ENCODE measurements around the gene CLASP1. TPM values are rescaled to one million over a fixed set of nuclear protein-coding genes. Genes with fewer than 3 reads are reported as not detected.

Gene CLASP1
- total RNA-seq (10 to 100 TPM; 52.9 to 90.6 (median 76.4) TPM), polyA plus RNA-seq (10 to 100 TPM; 10.1 to 16.5 TPM)
- long read RNA-seq, donor 1, partial matches to known transcripts: 13 of 33 reads
- long read RNA-seq, donor 1, other reads (novel, unspliced or antisense): 20 of 33 reads
- long read RNA-seq, donor 2, partial matches to known transcripts: 20 of 42 reads
- long read RNA-seq, donor 2, other reads (novel, unspliced or antisense): 22 of 42 reads
- long read RNA-seq, donor 3, partial matches to known transcripts: 33 of 67 reads
- long read RNA-seq, donor 3, other reads (novel, unspliced or antisense): 34 of 67 reads

- peak within 1 kb of the TSS; percentile 86 to 100 (median 96) for H3K27ac ChIP-seq
- intact Hi-C loops (cut with DNase I): loop anchor here (1.0 to 10.0 kb wide), 10 partner anchors 37 to 119 kb away; partner anchors contain the start of gene RNU4ATAC (in 6 of the 10)
- ATAC-seq (peak; percentile 41 to 85 (median 67)), DNase-seq (no peak)
- H3K4me1 ChIP-seq: peaks cover 8 to 74% (median 60%) of the 10 kb centered on the region in 9 donors
- no peaks in the 10 kb centered on the region for H3K9me3 ChIP-seq
- peaks cover 0 to 12% (median 0%) of the 10 kb centered on the region in 9 donors for H3K36me3 ChIP-seq
- WGBS, 2 donors: 0 to 1% methylated on average over 36 of the region's 36 CpGs
- no peaks in the 10 kb centered on the region for H3K27me3 ChIP-seq
- peak within 1 kb of the TSS; percentile 62 to 96 (median 90) for H3K4me3 ChIP-seq
- TF ChIP-seq CTCF (IDR thresholded peaks at IDR 0.05): no peak
These were observed at the start of gene CLASP1 for GRCh38 chr2:121649149-121649595. CLASP1 (minus strand) TSS chr2:121649462; CDS start chr2:121605895, 43,567 bp downstream.

DNA sequence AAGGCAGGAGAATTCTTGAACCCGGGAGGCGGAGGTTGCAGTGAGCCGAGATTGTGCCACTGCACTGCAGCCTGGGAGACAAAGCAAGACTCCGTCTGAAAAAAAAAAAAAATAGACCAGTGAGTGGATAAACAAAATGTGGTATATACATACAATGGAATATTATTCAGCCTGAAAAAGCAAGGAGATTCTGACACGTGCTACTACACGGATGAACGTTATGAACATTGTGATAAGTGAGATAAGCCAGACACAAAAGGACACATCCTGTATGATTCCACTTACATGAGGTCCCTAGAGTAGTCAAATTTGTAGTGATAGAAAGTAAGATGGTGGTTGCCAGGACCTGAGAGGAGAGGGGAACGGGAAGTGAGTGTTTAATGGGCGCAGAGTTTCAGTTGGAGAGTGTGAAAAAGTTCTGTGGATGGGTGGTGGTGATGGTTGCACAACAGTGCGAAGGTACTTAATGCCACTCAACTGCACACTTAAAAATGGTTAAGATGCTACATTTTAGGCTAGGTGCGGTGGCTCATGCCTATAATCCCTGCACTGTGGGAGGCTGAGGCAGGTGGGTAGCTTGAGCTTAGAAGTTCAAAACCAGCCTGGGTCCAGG is 49.2 kb upstream of the CLASP1 start:
- H3K27me3 ChIP-seq: no peaks in the 10 kb centered on the region
- TF ChIP-seq CTCF (IDR thresholded peaks at IDR 0.05): no peak
- H3K36me3 ChIP-seq: no peaks in the 10 kb centered on the region
- no peak for DNase-seq
- no peak overlapping the region for H3K4me3 ChIP-seq
- peaks cover 0 to 35% (median 15%) of the 10 kb centered on the region in 9 donors for H3K4me1 ChIP-seq
- H3K27ac ChIP-seq: no peak overlapping the region
- no peaks in the 10 kb centered on the region for H3K9me3 ChIP-seq
- intact Hi-C loops (cut with DNase I): loop anchor here in 1 of 10 donors (5.0 kb wide), 1 partner anchor 41 kb away; no protein-coding TSS in a partner anchor
- WGBS, 2 donors: 81 to 86% methylated on average over 11 of the region's 11 CpGs
- ATAC-seq: no peak

DNA sequence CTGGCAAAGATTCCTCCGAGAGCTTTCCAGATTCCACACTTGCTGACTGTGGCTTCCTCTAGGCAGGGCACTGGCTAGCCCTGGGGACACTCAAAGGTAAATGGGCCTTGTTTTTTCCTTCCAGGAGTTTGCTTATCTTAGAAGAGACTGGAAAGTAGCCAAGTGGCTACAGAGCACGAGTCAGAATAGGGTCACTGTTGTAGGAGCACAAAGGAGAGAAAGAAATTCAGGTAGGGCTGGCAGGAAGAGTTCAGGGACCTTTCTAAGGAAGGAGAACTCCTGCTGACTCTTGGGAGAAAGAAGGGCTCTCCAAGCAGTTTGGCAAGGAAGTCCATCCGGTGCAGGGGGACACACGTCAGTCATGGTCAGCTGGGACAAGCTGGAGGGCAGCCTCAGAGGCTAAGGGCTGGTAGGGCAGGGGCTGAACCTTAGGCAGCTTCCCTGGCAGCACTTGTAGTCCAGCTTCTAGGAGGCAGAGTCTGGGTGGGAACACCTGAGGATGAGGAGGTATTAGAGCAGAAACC is 47.9 kb upstream of the CLASP1 start:
- Histone ChIP-seq H3K36me3 (no peaks in the 10 kb centered on the region), H3K4me3 (no peak overlapping the region), H3K4me1 (peaks cover 0 to 35% (median 15%) of the 10 kb centered on the region in 9 donors), H3K9me3 (no peaks in the 10 kb centered on the region), H3K27ac (peak overlapping the region in 2 of 10 donors; percentile 9 to 24), H3K27me3 (no peaks in the 10 kb centered on the region)
- no peak for DNase-seq
- ATAC-seq: no peak
- intact Hi-C loops (cut with DNase I): loop anchor here in 1 of 10 donors (5.0 kb wide), 1 partner anchor 40 kb away; no protein-coding TSS in a partner anchor
- no peak for TF ChIP-seq CTCF (IDR thresholded peaks at IDR 0.05)
- 31 to 39% methylated on average over 4 of the region's 4 CpGs for WGBS, 2 donors

DNA sequence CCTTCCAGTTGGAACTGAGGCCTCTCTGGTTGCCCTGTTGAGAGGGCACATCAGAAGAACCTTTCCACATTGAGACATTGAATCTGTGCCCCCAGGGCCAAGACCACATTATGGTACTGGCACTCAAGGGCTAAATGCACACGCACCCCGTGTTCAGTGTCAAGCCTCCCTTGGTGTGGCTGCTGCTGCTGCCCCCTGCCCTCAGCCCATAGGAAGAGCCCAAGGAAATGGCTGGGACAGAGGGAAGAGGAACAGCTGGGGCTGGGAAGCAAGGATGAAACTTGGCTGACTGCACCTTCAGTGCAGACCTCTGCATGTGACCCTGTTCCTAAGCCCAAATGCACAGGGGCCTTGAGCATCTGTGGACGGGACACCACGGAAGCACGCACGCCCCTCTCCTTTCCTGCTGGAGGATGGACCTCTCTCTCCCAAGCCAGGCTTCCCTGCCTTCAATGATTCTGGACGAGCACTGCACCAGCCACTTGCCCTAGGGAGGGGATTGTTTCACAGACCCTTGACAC is 47.2 kb upstream of the CLASP1 start:
- DNase-seq (no peak), ATAC-seq (no peak)
- intact Hi-C loops (cut with DNase I): loop anchor here in 1 of 10 donors (5.0 kb wide), 1 partner anchor 39 kb away; no protein-coding TSS in a partner anchor
- Histone ChIP-seq H3K27me3 (no peaks in the 10 kb centered on the region), H3K9me3 (no peaks in the 10 kb centered on the region), H3K36me3 (no peaks in the 10 kb centered on the region), H3K4me3 (no peak overlapping the region), H3K27ac (peak overlapping the region in 1 of 10 donors; percentile 24), H3K4me1 (peaks cover 0 to 35% (median 15%) of the 10 kb centered on the region in 9 donors)
- TF ChIP-seq CTCF (IDR thresholded peaks at IDR 0.05): no peak
- 73 to 76% methylated on average over 7 of the region's 7 CpGs for WGBS, 2 donors
